ENCODE results near the gene WDFY3.
"Not testable (repeated sequence)": the region's sequence is repeated elsewhere in the genome, so short reads cannot be mapped to it uniquely, and the experiment has no call there.

DNA sequence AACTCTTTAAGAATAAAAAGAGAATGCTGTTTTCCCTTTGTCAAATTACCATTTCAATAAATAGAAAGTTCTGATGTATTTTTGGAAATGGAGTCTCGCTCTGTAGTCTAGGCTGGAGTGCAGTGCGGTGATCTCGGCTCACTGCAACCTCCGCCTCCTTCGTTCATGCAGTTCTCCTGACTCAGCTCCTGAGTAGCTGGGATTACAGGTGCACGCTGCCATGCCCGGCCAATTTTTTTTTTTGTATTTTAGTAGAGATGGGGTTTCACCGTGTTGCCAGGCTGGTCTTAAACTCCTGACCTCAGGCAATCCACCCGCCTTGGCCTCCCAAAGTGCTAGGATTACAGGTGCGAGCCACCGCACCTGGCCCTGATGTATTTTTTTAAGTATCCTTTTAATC is 159.9 kb downstream of the WDFY3 start:
- TF ChIP-seq, protein P1, sequence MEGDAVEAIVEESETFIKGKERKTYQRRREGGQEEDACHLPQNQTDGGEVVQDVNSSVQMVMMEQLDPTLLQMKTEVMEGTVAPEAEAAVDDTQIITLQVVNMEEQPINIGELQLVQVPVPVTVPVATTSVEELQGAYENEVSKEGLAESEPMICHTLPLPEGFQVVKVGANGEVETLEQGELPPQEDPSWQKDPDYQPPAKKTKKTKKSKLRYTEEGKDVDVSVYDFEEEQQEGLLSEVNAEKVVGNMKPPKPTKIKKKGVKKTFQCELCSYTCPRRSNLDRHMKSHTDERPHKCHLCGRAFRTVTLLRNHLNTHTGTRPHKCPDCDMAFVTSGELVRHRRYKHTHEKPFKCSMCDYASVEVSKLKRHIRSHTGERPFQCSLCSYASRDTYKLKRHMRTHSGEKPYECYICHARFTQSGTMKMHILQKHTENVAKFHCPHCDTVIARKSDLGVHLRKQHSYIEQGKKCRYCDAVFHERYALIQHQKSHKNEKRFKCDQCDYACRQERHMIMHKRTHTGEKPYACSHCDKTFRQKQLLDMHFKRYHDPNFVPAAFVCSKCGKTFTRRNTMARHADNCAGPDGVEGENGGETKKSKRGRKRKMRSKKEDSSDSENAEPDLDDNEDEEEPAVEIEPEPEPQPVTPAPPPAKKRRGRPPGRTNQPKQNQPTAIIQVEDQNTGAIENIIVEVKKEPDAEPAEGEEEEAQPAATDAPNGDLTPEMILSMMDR (IDR thresholded peaks at IDR 0.05; ENCODE audit: insufficient read depth, low read depth, low read length): not testable (repeated sequence)
- TF ChIP-seq EZH2 (IDR thresholded peaks at IDR 0.05; ENCODE audit: insufficient read depth, low read length): not testable (repeated sequence)
